DMS153 treated with DMSO at 0.1 percent for 48 hours (cell line): Measurements from ENCODE around the gene ALPG.
"Not testable (repeated sequence)": the region's sequence is repeated elsewhere in the genome, so short reads cannot be mapped to it uniquely, and the experiment has no call there.

Experiments used
- DNase-seq: peaks from one replicate; lab custom pipeline; 2025; ENCODE audit not compliant: unreplicated experiment; lab: John Stamatoyannopoulos, UW

The ALPG gene

DNA sequence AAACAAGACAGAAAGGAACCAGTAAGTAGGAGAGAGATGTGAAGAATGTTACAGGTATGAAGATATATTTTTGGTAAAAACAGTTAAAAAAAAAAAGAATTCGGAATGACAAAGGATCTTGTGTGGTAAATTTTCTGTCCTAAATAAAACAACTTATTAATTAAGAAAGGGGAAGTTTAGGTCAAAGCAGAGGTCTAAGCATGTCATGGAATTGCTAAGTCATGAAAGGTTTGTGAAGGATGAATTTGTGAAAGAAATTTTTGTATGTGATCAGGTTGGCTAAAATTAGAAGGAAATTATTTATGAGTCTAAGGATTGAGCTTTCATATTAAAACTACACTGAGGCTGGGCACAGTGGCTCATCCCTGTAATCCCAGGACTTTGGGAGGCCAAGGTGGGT lies 11.1 kb upstream of the ALPG start:
- no peak for DNase-seq

DNA sequence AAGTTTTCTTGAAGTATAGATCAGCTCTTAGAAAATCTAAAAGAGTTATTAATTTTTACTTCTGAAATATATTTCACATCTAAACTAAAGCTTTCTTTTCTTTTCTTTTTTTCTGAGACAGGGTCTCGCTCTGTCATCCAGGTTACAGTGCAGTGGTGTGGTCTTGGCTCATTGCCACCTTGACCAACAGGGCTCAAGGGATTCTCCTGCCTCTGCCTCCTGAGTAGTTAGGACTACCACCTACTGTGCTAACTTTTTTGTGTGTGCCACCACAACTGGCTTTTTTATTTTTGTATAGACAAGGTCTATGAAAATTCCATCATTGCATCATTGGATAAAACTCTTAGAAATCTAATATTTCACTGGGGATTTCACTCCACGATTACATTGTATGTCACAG lies 10.0 kb upstream of the ALPG start:
- DNase-seq: no peak

DNA sequence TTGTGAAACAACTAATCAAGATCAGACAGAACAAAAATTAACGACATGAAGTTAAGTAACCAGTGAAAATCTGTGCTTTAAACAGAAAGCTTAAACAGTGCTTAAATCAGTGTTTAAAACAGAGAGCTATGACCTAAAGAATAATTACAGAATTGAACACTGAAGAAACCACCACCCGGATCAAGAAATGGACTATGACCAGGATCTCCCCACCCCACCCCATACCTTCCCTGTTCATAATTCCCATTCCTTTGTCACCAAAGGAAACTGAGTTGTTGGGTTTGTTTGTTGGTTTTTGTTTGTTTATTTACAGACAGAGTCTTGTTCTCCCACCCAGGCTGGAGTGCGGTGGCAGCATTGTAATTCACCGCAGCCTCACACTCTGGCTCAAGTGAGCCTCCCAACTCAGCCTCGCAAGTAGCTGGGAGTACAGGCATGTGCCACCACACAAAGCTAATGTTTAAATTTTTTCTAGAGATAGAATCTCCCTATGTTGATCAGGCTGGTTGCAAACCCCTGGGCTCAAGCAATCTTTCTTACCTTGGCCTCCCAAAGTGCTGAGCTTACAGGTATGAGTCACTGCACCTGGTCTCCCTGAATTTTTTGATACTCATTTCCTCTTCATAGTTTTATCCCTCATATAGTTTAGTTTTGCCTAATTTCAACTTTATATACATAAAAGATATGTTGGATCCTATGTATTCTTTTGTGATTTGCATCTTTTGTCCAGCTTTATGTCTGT lies 8.2 kb upstream of the ALPG start:
- DNase-seq: no peak

DNA sequence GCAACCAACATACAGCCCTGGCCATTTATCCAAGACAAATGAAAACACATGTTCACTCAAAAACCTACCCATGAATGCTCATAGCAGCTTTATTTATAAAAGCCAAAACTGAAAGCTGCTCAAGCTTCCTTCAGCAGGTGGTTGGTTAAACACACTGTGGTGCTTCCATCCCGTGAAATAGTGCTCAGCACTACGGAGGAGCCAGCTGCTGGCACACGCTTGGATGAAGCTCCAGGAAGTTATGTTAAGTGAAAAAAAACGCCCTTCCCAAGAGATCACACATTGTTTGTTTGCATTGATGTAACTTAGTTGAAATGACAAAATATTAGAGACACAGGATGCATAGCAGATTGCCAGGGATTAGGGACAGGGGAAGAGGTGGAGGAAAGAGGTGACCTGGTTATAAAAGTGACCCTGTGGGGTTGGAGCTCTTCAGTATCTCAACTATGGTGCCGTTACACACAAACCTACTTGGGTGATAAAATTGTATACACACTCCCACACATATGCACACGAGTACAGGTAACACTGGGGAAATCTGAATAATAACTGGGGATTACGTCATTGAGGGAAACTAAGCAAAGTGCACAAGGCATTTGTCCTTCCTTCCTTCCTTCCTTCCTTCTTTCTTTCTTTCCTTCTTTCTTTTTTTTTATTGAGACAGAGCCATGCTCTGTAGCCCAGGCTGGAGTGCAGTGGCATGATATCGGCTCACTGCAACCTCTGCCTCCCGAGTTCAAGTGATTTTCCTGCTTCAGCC lies 6.2 kb upstream of the ALPG start:
- DNase-seq: no peak

DNA sequence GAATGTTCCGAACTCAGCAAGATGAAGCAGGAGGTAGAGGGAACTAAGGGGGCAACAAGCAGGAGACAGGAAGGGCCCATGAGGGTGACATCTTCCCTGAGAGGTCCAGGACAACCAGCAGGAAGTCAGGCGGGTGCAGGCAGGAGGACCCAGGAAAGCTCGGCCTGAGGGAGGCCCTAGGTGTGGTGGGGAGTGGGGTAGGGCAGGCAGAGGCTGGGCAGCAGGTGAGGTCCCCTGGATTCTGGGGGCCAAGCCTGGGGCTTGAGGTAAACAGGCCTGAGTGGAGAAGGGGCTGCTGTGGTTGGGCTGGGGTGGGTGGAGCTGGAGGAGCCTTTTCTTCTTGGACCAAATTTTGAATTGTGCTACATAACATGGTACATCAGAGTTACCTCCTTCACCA lies 4.1 kb upstream of the ALPG start:
- DNase-seq: no peak

DNA sequence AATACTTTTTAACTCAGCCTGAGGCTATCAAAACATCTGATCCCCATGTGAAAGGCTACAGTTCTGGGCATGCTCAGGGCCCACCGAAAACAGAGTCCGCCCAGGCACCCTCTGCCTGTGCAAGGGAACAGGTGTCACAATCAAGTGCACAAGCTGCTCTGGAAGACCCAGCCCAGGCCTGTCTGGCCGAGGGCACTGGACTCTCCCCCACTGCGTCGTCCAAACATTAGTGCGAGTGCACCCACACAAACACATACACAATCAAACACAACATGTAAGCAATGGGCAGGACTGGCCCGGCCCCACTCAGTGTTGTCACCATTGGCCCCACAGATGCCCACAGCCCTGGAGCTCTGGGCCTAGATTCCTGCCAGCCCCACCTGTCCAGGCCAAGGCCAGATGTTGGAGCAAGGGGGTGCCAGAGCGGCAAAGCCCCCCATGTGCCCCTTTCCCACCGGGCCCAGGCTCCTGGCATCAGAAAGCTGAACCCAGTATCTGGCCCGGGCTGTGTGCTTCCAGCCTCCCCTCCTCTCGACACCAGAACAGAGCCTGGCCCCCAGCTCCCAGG lies 617 bp upstream of the ALPG start:
- no peak for DNase-seq

DNA sequence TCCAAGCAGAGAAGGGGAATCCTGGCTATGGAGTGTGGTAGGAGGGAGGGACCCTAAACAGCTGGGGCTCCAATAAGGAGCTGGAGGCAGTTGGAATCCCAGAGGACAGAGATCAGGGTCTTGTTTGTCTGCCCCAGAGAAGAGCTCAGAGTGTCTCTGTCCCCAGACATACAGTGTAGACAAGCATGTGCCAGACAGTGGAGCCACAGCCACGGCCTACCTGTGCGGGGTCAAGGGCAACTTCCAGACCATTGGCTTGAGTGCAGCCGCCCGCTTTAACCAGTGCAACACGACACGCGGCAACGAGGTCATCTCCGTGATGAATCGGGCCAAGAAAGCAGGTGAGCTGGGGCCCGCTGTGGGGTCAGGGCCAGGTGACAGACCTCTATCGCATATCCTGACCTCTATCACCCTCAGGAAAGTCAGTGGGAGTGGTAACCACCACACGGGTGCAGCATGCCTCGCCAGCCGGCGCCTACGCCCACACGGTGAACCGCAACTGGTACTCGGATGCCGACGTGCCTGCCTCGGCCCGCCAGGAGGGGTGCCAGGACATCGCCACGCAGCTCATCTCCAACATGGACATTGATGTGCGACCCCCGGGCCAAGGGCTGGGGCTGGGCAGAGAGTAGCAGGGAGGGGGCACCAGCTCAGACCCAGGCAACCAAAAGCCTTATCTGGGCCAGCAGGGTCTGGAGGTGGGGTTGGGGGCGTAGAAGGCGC lies 945 bp downstream of the ALPG start:
- DNase-seq: not testable (repeated sequence)

DNA sequence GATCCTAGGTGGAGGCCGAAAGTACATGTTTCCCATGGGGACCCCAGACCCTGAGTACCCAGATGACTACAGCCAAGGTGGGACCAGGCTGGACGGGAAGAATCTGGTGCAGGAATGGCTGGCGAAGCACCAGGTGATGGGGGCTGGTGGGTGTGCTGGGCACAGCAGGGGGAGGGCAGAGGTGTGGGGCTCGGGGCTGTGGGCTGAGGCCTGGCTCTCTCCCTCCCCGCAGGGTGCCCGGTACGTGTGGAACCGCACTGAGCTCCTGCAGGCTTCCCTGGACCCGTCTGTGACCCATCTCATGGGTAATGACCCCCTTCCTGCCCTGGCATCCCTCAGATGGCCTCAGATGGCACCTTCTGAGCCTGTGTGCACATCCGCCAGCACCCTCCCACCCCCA lies 1.6 kb downstream of the ALPG start:
- not testable (repeated sequence) for DNase-seq

DNA sequence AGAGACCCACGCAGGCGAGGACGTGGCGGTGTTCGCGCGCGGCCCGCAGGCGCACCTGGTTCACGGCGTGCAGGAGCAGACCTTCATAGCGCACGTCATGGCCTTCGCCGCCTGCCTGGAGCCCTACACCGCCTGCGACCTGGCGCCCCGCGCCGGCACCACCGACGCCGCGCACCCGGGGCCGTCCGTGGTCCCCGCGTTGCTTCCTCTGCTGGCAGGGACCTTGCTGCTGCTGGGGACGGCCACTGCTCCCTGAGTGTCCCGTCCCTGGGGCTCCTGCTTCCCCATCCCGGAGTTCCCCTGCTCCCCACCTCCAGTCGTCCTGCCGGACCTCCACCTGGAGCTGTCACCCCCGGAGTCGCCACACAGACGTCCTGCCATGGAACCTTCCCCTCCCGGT lies 3.0 kb downstream of the ALPG start:
- not testable (repeated sequence) for DNase-seq

DNA sequence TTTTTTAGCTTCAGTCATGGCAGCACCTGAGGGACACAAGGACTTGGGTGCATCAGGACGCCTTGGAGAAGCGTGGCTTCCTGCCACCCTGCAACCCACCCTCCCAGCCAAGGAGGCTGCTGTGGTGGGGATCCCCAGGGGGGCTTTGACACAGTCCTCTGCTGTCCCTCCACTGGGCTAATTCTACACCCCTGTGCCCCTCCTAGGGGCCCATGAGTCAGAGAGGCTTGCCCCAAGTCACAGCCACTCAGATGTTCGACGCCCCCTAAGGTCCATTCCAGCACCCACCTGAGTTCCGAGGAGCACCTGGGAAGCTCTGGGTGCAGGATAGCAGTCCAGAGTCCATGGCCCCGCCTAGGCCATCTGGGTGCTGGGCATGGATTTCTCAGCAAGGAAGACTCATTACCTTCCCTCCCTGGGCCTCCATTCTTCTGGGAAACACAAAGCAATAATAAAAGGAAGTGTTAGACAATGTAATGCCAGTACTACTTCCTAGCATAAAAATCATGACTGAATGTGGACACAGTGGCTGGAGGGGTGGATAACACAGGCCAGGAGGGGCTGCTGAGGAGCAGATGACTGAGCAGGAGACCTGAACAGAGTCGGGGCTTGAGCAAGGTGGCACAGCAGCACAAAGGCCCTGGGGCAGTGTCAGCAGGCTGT lies 3.7 kb downstream of the ALPG start:
- DNase-seq: no peak

DNA sequence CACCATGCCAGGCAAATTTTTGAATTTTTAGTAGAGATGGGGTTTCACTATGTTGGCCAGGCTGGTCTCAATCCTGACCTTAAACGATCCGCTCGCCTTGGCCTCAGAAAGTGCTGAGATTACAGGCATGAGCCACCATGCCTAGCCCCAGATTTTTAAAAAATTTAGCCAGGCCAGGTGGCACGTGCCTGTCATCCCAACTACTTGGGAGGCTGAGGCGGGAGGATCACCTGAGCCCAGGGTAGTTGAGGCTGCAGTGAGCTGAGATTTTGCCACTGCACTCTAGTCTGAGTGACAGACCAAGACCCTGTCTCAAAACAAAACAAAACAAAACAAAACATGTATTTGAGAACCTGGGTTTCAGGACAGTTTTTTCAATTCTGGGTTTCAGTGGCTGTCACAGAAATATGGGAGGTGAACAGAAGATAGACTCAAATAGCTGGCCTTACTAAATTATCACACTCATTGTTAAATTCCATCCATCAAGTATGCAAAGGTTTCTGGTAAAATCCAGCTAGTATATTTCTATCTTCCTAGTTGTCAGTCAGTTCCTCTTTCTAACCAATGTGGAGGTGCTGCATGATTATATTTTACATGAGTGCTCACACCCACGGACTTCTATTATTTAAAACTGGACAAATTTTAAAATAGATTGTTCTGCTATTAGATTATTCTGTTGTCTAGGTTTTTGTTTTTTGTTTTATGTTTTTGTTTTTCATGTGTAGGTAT lies 5.4 kb downstream of the ALPG start:
- no peak for DNase-seq

DNA sequence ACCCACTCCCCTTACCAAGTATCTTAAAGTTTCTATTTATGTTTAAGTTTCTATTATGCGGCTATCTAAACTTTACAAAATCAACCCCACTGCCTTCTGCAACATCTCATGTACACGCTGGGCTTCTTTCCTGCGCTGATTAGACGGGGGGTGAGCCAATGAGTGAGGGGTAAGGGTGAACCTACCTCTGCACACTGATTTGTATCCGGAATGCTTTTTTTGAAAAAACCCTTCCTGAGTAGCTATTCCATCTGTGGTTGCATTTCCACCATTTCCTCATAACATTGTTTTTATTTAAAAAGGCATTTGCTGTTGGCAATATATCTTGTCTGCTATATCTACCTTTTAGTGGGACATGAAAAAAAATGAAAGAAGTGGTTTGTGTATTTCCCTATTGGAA lies 6.3 kb downstream of the ALPG start:
- no peak for DNase-seq

DNA sequence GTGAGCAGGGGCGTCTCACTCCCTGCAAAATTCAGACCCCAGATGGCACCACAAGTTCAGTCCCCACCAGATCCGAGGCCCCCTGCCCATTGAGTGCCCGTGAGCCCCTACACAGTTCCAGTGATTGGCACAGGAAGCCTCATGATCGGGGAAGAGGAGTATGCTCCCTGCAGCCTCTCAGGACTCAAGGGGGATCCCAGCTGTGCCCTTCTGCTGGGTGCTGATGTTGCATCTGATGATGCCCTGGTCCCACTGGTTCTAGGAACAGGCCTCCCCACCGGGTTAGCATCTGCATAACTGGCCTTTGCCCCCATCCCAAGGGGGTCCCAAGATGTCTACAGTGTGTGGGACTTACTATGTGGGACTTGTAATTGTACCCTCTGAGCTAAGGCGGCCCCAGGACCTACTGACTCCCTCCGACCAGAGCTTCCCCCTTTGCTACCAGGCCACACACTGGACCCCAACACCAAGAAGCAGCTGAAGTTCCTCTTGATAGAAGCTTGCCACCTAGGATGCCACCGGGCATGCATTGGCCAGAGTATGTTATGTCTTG lies 8.6 kb downstream of the ALPG start:
- no peak for DNase-seq

DNA sequence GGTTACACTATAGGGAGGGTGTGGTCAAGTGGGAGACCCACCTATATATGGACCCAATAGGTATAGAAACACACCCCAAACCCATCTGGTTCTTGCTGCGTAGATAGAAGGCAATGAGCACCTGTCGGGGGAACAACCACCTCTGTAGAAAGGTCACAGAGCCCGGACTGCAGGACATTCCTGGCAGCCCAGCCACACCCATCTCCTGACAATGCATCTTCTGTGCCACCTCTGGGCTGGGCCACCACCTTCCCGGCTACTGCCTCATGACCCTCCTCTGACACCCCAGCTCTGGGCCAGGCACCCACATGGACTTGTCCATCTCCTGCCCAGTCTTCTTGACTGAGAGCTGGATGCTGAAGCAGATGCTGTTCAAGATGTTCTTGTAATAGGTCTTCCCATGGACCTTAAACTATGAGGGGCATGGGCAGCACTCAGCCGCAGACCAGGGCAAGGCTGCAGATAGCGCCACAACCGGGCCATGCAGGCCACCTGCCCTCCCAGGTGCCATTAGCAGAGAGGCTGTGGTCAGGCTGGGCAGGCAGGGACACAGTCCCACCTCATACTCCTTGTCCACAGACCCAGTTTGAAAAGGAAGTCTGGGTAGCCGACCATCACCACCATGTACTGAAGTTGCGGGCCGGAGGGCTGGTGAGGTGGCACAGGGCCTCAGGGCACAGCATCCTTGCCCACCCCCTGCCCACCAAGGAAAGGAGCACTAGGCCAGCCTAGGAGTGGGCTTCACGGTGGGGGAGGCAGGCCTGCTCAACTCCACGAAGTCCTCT lies 9.3 kb downstream of the ALPG start:
- DNase-seq: no peak

DNA sequence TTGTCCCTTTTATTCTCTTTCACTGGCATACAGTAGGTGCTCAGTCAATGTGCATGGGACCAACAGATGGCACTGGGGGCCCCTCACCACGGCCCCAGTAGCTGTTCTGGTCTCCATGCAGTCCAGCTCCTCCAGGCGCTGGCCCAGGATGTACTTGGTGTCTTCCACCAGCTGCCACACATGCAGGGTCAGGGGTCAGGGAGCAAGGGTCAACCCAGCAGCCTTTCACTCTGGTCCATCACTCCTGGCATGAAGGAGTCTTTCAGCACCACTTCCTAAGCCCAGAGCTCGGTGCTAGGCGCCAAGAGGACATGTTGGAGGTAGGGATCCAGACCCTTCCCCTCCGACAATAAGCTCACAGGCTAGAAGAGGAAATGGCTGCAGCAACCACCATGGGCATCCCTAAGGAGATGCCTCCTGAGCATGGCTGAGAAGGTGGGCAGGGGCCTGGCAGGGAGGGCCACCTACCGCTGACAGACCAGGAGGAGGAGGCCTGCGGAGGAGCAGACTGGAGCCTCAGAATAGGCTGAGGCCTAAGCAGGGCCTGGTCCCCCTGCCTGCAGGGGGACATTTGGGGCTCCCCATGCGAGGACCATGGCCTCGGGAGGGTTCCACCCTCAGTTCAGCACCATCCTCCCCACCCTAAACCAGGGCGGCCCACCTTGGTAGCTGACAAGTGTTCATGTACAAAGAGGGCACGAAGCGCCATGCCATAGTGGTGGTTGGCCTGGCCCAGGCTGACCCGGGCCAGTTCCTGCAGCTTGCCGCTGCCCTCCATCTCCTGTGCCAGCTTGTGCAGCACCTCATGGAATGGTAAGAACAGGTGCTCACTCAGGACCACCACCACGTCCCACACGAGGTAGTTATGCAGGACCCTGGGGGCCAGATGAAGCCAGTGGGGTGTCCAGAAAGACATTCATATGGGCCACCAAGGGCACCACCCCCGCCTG lies 10.2 kb downstream of the ALPG start:
- no peak for DNase-seq

DNA sequence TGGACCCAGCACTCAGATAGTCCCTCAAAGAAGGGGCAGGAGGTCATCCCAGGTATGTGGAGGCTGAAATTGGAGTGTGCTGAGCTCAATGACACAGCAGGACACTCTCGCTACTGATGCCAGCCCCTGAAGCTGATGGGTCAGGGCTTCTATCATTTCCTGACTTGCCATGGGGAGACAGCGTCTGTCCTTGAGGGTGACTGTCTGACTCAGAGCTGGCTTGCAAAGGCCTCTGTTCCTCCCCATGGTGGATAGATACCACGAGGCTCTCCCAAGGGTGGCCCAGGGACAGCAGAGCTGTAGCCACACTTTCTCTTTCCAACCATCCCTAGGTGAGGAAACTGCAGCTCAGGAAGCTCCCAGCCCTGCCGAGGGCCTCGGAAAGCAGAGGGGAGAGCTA lies 10.8 kb downstream of the ALPG start:
- DNase-seq: no peak

DNA sequence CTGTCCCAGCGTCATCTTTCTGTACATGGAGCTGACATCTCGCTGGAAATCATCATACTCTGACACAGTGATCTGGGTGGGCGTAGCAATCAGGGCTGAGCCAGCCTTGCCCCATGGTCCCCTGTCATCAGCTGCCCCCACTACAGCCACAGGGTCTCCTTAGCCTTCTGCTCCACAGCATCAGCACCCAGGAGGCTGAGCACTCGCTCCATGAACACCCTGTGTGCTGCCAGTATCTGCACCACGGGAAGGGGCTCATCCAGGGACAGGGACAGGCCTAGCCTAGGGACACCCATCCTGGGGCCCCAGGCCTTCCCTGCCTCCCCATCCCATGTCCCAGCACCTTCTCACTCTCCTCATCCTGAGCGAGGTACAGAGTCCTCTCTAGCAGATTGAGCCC lies 11.4 kb downstream of the ALPG start:
- no peak for DNase-seq

DNA sequence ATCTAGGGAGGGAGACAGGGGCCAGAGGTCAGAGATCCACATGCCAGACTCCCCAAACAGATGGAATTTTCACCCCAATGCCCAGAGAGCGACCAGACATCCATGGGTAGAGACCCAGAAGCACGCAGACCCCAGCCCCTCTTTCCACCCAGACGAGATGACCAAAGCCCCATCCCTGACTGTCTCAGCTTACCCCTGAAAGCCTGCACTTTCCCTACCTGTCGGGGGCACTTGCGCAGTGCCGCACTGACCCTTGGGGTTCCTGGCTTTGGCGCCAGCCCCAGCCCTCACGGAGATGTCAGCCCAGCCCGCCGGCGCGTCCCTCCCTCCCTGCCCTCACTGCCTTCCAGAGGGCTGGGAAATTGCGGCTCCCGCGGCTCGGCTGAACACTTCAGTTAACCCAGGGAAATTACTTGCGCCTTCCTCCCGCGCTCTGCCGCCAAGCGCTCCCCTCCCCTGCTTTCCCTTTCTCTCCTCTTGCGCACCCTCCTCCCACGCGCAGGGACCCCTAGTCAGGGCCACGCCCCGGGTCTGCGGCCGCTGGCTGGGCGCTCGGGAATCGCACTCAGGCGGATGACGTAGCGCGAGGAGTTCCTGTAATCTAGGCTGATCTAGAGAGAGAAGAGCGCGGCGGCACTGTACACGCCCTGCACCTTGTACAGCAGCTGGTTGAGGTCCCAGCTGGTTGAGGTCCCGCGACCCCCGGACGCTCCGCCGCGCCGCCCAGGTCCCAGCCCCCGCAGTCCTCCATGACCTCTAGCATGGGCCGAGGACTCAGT lies 12.0 kb downstream of the ALPG start:
- no peak for DNase-seq
